ENCODE data around the gene TRABD2A. TPM values are rescaled to one million over a fixed set of nuclear protein-coding genes. Genes with fewer than 3 reads are reported as not detected.

Gene TRABD2A
- total RNA-seq, 6 experiments from 2014 or later = 0.20 to 2.4 (median 0.43) TPM; not detected in 1

DNA sequence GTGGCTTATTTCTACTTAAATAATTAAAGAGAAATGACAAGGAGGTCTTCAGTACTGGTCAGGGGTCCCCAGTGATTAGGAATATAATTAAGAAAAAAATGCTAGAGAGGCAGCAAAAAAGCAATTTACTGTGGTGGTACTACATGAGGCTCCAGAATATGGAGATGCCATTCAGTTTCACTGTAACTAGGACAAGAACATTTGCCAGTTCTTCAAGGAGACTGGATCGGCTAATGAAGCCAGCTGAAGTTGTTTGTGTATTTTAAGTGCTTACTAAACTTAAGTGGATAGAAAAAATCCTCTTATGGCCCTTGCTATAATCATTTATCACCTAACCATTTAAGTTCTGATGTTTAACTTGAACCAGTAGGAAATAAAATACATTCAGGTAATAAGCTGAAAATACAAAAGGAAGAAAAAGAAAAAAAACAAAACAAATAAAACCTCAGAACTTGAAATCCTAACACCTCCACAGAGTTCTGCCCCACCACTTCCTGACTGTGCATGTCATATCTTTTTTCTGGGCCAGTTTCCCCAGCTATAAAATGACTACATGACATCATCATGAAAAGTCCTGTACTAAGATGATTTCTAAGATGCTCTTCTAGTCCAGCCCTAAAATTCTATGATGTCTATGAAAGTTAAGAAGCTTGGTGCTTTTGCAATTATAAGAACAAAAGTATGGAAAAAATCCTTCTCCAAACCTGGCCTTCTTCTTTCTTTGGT is 98.0 kb downstream of the TRABD2A start:
- H3K9me3 ChIP-seq = no peaks in the 10 kb centered on the region
- WGBS (ENCODE audit: insufficient coverage, low coverage, low lambda C conversion rate, missing lambda C conversion rate) = 58% methylated on average over 1 of the region's 1 CpG
- no peaks in the 10 kb centered on the region for H3K36me3 ChIP-seq
- DNase-seq = no peak
- no peak overlapping the region for H3K27ac ChIP-seq
- TF ChIP-seq, protein P1, sequence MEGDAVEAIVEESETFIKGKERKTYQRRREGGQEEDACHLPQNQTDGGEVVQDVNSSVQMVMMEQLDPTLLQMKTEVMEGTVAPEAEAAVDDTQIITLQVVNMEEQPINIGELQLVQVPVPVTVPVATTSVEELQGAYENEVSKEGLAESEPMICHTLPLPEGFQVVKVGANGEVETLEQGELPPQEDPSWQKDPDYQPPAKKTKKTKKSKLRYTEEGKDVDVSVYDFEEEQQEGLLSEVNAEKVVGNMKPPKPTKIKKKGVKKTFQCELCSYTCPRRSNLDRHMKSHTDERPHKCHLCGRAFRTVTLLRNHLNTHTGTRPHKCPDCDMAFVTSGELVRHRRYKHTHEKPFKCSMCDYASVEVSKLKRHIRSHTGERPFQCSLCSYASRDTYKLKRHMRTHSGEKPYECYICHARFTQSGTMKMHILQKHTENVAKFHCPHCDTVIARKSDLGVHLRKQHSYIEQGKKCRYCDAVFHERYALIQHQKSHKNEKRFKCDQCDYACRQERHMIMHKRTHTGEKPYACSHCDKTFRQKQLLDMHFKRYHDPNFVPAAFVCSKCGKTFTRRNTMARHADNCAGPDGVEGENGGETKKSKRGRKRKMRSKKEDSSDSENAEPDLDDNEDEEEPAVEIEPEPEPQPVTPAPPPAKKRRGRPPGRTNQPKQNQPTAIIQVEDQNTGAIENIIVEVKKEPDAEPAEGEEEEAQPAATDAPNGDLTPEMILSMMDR (IDR thresholded peaks at IDR 0.05) = no peak
- TF ChIP-seq POLR2A (IDR thresholded peaks at IDR 0.05) = no peak
- intact Hi-C loops (cut with DNase I) = no loop called here
- peak in 1 of 4 donors; percentile 23 for ATAC-seq
- no peak overlapping the region for H3K4me3 ChIP-seq
- H3K4me1 ChIP-seq = no peaks in the 10 kb centered on the region
- no peaks in the 10 kb centered on the region for H3K27me3 ChIP-seq

DNA sequence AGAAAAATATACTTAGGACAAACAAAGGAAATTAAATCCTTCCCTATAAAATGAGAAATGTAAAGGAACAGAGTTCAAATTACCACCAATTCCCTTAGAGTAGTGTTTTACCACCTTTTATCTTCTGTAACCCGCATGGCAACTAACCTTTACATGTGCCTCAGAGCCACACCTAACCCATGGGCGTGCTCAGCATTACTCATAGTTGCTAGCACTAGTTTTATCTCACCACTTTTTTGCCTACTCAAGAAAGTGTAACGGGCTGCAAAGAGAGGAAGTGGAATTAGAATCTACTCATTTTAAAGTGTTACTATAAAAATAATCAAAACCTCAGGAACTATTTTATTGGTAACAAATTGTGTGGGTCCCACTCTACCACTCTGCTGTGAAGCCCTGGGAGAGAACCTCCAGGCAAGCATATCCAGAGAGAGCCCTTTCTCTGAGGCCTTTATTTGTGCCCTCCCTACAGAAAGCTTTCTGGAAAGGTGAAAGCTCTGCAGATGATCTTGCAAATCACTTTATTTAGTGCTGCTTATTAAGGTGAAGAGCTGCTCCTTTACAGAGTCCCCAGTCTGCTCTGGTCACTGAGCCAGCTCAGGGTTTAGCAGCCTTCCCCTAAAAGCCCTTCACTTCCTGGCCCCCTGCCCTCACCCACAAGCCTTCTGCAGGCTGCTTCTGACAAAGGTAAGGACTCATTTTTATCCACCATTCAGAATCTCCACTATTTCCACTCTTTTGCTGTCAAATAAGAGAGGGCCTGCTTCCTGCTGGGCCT is 98.8 kb downstream of the TRABD2A start:
- no peak overlapping the region for H3K4me3 ChIP-seq
- WGBS (ENCODE audit: insufficient coverage, low coverage, low lambda C conversion rate, missing lambda C conversion rate) = 48% methylated on average over 3 of the region's 3 CpGs
- TF ChIP-seq, protein P1 (IDR thresholded peaks at IDR 0.05) = no peak
- no peak for TF ChIP-seq POLR2A (IDR thresholded peaks at IDR 0.05)
- no peak for DNase-seq
- H3K9me3 ChIP-seq = no peaks in the 10 kb centered on the region
- no peak overlapping the region for H3K27ac ChIP-seq
- ATAC-seq = peak in 2 of 4 donors; percentile 30 to 48
- H3K36me3 ChIP-seq = no peaks in the 10 kb centered on the region
- no peaks in the 10 kb centered on the region for H3K27me3 ChIP-seq
- intact Hi-C loops (cut with DNase I) = no loop called here
- H3K4me1 ChIP-seq = no peaks in the 10 kb centered on the region

DNA sequence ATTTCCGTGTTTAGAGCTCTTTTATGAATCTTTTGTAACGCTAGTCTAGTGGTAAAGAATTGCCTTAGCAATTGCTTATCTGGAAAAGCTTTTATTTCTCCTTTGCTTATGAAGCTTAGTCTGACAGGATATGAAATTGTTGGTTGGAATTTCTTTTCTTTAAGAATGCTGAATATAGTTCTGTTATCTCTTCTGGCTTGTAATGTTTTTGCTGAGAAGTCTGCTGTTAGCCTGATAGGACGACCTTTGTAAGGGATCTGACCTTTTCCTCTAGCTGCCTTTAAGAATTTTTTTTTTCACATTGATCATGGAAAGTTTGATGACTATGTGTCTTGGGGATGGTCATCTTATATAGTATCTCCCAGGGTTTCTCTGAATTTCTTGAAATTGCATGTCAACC is 101.1 kb downstream of the TRABD2A start:
- ATAC-seq (no peak), DNase-seq (no peak)
- no peaks in the 10 kb centered on the region for H3K4me1 ChIP-seq
- intact Hi-C loops (cut with DNase I) = no loop called here
- TF ChIP-seq, protein P1 (IDR thresholded peaks at IDR 0.05) = no peak
- WGBS (ENCODE audit: insufficient coverage, low coverage, low lambda C conversion rate, missing lambda C conversion rate) = 72% methylated on average over 2 of the region's 3 CpGs
- no peaks in the 10 kb centered on the region for H3K27me3 ChIP-seq
- no peaks in the 10 kb centered on the region for H3K36me3 ChIP-seq
- H3K27ac ChIP-seq = no peak overlapping the region
- no peaks in the 10 kb centered on the region for H3K9me3 ChIP-seq
- H3K4me3 ChIP-seq = no peak overlapping the region

DNA sequence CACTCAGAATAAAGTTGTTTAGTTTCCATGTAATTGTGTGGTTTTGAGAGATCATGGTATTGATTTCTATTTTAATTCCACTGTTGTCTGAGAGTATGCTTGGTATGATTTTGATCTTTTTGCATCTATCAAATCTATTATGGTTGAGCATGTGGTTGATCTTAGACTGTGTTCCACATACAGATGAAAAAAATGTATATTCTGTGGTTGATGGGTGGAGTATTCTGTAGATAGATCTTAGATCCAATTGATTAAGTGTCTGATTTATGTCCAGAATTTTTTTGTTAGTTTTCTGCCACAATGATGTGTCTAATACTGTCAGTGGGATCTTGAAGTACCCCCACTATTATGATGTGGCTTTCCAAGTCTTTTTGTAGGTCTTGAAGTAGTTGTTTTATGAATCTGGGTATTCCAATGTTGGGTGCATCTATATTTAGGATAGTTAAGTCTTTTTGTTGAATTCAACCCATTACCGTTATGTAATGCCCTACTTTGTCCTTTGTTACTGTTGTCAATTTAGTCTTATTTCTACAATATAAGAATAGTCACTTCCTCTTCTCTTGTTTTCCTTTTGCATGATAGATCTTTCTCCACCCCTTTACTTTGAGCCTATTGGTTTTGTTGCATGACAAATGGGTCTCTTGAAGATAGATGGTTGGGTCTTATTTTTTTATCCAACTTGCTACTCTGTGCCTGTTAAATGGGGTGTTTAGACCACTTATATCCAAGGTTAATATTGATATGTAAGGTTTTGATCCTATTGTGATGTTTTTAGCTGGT is 101.8 kb downstream of the TRABD2A start:
- intact Hi-C loops (cut with DNase I) = no loop called here
- no peak for TF ChIP-seq POLR2A (IDR thresholded peaks at IDR 0.05)
- TF ChIP-seq, protein P1 (IDR thresholded peaks at IDR 0.05) = no peak
- no peak overlapping the region for H3K4me3 ChIP-seq
- no peaks in the 10 kb centered on the region for H3K4me1 ChIP-seq
- DNase-seq = no peak
- H3K27me3 ChIP-seq = no peaks in the 10 kb centered on the region
- 67% methylated on average over 1 of the region's 1 CpG for WGBS (ENCODE audit: insufficient coverage, low coverage, low lambda C conversion rate, missing lambda C conversion rate)
- ATAC-seq = no peak
- H3K27ac ChIP-seq = no peak overlapping the region
- H3K9me3 ChIP-seq = no peaks in the 10 kb centered on the region
- H3K36me3 ChIP-seq = no peaks in the 10 kb centered on the region
